HG02870 (cell line): ENCODE results near the gene CCDC70.
A peak's percentile ranks its signal among the peaks of the same experiment; 100 is the strongest.
"Not testable (repeated sequence)": the region's sequence is repeated elsewhere in the genome, so short reads cannot be mapped to it uniquely, and the experiment has no call there.

Experiments
- ATAC-seq: cut with Tn5 transposase; IDR thresholded peaks from one replicate; pipeline ENCODE4 v1.9.1; 2021; ENCODE audit warnings: mild to moderate bottlenecking, moderate library complexity; ENCODE audit not compliant: unreplicated experiment

CCDC70 gene

DNA sequence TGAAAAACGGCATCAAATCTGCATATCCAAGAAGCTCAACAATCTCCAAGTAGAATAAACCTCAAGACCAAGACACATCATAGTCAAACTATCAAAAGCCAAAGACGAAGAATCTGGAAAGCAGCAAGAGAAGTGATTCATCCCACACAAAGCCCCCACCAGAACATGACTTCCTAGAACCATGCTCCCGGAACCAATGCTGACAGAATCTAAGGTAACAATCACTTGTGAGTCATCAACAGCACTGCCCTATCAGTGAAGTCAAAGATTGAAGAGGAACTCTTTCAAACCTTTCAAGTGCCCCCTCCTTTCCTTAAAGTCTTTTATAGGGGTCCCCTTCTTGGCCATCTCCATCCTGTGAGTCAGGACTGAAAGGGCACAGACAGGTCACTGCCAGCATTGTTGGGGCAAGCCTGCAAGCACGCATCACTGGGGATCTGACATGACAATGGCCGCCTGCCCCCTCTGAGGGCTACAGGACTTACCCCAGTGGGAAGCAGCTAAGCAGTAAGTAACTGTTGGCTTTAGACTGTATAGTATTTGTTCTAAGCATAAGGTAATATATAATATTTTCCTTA, at the start of gene CCDC70:
Gene CCDC70 (plus strand): TSS at position 247 of the 578 bp plus-strand sequence. CDS start 3,443 bp downstream, outside the sequence.
- no peak for ATAC-seq

DNA sequence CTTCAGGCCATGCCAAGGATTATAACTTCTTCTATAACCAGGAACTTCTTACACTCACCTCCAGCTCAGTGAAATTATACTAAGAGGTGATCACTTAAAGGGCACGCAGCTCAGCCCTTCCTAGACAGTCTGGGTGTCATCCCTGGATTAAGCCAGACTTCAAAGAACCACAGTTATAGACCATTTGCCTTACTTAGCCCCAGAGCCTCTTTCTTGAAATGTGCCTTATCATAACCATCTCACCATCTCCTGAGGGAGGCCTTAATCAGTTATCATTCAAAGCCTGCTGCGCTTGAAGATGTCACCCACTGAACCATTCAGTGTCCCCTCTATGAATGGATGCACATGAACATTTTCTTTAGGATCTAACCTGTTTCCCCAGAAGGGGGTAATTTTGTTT, 47.7 kb upstream of the CCDC70 start:
- ATAC-seq: no peak

DNA sequence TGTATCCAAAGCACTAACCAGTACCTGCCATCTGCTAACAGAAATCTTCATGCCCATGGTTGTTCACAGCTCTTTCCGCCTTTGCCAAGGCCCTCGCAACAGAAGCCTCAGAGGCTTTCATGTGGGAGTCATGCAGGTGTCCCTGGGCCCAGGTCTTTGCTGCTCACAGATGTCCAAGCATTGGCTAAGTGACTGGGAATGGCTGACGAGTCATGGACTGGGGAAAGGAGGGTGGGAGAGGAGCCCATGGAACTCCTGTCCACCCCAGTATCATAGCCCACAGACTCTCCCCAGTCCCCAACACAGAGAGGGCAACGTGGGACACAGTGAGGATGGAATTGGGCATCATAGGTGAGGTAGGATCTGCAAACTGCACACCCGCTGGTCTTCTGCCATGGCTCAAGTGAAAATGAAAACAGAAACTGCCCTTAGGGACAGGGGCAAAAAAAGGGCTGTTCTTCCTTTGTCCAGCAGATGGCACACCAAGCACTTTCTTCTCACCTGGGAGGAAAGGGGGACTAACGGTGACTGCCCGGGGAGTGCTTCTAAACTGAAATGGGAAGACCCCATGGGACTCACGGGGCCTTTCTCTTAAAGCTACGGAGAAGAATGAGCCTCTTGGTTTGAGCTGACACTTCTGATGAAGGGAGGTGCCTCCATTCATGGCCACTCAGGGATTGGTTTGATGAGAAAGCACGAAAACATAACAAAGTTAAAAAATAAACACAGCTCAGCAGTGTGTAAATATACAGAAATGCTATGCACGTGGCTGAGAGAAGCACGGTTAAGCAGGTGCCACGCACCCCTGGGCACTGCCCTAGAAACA, 46.7 kb upstream of the CCDC70 start:
- ATAC-seq: peak; percentile 73

DNA sequence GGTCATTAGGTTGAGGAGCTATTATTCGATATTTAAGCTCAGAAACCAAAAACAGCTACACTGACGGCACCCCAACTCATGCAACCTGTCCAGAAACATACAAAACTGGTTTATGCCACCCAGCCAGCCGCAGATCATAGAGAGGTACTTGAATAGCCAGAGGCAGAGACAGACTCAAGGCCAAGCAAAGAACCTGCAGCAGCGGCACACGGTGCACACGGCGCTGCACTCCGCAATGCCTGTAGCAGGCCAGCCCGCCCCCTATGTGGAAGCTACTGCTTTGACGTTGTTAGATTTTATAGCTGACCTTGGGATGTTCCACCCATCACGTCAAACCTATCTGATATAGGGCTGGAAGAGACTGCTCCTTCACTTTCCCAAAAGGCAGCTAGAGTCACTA, 45.9 kb upstream of the CCDC70 start:
- no peak for ATAC-seq

DNA sequence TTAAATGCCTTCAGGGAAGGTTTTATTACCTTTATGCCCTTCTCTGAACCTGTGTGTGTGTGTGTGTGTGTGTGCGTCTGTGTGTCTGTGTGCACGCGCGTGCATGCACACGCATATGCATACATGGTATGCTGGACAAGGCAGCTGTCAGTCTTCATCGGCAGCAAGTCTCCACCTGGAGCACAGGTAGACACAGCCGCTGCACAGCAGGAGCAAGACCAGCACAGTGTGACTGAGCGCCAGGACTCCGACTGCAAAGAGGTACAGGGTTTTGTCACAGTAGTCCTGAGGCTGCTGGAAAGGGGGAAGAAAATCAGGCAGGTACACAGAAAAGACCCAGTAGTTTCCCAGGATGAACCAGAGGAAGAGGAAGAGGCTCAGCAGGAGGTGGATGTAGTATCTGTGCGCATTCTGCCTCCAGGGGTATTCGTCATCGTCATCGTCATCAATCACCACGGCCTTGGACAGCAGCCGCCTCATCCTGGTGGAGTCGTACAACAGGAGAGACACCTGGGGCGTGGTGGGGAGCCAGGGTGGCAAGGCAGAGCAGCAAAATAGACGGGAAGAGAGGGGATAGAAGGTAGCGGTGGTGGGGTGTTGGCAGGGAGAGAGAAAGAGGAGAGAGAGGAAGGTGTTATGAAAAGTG, 45.0 kb upstream of the CCDC70 start:
- ATAC-seq: no peak

DNA sequence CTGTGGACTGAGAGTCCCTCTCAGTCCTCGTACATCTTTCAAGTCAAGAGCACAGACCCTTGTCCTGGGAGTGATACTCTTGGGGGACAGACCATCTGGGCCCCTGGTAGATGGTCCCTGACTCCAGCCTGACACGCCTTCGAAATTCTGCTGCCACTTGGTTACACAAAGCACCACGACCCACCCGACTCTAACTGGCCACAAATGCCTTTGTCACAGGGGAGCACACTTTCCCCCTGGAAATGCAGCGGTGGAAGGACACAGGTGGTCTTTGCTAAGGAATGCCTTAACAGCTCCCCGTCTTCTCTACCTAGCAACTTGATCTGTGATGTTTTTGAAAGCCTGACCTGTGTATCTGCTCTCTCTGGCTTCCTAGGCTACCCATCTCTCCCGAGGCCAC, 44.1 kb upstream of the CCDC70 start:
- ATAC-seq: no peak

DNA sequence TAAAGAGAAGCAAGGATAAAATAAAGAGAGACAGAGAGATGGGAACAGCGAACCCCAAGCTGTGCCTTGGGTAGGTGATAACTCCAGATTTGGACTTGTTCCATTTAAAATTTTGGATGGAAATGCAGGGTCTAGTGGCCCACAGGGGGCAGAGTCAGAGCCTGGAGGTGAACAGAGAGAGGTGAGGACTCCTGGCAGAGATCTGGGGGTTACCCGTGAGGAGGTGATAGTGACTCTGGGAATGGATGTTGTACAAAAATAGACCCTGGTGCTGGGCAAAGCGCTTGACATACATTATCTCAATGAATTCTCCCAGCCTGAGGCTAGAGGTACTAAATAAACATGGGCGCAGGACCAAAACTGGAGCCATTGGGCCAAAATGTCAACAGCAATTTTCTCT, 43.5 kb upstream of the CCDC70 start:
- no peak for ATAC-seq

DNA sequence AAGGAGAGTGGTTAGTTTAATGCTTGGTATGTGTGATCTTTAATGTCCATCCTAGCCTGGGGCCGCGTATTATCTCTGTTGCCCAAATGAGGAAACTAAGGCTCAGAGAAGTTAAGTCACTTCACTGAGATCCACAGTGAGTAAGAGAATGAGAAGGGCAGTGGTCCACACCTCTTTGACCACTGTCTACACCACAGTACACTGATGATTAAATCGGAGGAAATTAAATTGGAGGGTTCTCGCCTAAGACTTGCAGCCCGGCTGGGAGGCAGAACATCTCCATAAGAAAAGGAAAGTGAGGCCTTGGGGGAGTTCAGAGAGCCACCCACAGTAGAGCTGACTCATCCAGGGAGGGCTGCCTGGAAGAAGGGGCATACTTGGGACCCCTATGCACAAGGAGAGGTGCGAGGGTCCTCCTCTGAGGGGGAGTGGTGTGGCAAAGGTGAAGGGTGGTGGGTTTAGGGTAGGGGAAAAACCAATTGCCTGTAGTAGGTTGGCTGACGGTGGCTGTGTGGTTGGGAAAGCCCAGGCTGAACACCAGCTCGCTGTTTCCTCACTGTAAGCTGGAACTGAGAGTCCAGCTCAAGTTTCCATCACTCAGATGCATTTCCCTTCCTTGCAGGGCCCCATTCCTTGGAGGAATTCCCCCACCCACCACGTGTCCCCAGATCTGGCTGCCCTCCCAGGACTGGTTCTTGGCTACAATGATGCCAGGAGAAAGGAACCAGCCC, 42.8 kb upstream of the CCDC70 start:
- peak; percentile 56 for ATAC-seq

DNA sequence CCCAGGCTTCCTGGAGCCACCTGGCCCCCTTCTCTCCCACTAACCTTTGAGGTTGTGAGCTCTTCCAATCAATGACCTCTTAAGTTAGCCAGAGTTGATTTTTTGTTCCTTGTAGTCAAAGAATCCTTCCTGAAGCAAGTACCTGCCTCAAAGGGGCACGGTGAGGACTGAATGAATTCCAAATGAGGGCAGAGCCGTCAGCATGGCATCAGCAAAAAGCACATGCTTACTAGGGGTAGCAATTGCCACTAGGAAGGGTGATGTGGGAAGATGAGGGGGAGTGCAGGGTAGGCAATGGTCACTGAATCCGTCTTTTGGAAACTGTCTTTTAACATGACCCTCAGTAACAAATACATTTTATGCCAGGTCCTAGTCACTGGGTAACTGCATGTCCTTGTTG, 42.2 kb upstream of the CCDC70 start:
- ATAC-seq: no peak

DNA sequence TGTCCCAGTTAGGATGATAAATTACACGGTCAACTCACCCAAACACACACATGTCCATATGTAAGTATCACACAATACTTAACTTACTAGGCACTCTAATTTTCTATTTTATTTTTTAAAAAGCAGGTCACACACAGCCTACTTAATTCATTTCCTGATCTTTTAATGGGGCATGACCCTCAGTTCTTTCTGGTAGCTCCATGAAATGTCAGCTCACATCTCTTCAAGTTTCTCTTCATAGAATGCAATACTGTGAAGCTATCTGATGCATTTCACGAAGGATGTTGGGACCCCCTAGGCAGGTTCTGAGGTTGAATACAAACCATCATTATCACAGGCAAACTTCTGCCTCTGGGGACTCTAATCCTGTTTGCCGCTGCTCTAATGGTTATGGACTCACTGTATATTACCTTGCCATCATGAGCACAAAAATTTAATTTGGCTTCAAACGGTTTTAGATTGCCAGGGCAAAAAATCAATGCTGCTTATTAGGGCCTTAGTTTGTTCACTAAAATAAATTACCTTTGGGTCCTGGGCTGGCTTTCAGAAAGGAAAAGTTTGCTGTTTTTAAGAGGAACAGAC, 41.7 kb upstream of the CCDC70 start:
- no peak for ATAC-seq

DNA sequence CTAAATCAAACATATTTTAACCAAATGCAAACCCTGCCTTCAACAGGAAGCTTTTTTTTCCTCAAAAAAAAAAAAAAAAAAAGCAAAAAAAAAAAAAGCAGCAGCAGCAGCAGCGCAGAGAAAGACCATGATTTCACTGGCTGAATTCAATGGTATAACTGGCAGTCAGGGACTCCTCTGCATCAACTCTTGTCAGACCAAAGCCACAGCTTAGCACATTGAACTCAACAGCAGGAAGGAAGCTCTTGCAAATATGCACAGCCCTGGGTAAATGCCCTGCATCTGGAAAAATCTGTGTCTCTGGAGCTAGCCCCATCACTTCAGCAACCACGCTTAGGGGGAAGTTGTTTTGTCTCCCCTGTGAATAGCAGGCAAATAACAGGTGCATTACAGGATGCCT, 40.2 kb upstream of the CCDC70 start:
- no peak for ATAC-seq

DNA sequence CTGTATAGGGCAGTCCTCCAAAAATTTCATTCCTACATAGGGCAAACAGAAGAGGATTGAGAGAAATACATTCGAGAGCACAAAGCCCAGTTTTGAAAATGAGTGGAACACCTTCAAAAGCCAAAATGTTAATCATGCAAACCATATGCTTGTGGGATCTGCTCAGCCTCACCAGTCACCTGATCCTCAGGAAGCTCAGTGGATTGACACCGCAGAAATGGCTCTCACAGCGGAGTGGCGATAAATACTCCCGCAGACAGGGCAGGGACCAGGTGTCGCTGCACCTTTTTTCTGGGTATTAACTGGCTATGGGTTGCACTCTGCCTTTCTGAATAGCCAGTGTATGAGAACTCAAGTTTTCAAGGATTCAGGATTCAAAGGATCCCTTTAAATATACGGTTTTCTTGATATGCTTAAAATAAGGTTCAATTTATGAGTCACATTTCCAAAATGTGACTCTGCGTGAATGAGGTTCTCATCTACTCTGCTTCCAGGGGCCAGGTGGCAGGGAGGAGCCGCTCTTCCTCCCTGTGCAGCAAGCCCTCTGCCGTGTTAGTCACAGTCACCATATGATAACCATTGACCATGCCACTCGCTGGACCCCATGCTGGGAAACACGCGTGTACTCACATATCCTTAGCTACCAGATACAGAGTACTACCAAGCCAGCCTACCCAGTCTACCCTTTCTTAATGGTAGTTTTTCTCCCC, 39.5 kb upstream of the CCDC70 start:
- no peak for ATAC-seq

DNA sequence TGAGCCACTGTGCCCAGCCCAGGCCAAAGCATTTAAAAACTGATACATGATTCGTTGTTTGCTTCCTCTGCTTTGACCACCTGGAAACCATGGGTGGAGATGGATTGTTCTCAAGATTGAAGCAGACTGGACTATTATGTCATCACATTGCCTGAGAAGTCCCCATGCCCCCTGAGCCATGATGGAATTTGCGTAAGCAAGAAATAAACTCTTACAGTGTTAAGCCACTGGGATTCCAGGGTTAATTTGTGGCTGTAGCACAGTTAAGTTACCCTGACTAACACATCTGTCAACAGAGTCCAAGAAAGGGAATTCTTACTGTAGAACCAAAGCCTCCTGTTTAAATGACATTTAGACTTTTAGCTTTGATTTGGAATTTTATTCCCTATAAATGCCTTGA, 38.4 kb upstream of the CCDC70 start:
- ATAC-seq: no peak

DNA sequence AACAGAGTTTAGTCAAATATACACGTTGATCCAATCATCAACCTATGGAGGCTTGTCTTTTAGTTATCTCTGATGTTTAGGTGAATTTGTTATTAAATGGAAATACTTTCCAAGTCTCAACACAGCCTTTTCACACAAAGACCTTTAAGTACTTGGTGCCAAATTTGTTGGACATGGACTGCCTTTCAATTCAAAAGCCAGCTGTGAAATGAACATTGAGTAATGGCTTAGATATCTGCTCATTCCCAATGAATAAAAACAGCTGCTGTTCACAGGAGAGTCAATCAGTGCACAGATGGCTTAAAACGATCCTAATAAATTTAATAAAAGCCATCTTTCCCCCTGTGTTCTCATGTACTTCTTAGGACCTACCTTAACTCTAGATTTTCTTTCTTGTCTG, 37.9 kb upstream of the CCDC70 start:
- no peak for ATAC-seq

DNA sequence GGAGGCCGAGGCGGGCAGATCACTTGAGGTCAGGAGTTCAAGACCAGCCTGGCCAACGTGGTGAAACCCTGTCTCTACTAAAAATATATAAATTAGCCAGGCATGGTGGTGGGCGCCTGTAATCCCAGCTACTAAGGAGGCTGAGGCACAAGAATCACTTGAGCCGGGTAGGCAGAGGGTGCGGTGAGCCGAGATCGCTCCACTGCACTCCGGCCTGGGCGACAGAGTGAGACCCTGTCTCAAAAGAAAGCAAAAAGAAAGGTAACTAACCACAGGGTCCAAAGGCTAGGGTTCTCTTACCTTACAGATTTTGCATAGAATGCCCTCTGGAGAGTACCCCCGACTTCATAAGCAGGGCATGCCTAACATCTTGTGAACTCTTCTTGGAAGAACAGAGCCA, 37.1 kb upstream of the CCDC70 start:
- ATAC-seq: not testable (repeated sequence)

DNA sequence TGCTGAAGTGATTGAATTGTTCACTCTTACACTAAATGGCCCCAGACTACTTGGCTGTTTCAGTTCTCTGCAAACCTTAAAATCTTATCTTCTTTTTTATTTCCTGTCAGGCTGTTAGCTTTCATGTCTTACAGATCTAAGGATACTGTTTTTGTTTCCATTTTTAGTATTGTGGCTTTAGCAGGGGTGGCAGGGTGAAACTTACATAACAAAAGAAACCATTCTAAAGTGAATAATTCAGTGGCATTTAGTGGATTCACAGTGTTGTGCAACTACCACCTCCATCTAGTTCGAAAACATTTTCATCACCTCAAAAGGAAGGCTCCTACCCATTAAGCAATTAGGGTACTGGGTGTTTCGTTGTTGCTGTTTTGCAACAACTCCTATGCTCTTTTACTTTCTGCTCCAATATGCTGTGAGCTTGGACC, 36.6 kb upstream of the CCDC70 start:
- ATAC-seq: no peak

DNA sequence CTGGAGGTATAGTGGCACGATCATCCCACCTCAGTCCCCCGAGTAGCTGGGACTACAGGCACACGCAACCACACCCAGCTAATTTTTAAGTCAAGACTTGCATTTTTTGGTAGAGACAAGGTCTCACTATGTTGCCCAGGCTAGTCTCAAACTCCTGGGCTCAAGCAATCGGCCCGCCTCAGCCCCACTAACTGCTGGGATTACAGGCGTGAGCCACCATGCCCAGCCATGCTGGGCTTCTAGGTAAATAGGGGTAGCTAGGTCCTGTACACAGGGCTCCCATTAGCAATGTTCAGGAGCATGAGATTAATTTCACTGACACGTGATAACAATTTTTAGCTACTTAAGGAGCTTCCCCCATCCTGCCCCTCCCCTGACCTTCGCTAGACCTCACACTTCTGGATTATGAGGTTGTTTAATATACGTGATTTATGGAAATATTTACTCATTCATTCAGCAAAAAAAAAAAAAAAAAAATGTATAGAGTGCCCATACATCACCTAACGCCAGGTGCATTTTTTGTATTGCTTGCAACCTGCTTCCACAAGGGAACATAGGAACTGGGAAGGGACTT, 36.0 kb upstream of the CCDC70 start:
- no peak for ATAC-seq

DNA sequence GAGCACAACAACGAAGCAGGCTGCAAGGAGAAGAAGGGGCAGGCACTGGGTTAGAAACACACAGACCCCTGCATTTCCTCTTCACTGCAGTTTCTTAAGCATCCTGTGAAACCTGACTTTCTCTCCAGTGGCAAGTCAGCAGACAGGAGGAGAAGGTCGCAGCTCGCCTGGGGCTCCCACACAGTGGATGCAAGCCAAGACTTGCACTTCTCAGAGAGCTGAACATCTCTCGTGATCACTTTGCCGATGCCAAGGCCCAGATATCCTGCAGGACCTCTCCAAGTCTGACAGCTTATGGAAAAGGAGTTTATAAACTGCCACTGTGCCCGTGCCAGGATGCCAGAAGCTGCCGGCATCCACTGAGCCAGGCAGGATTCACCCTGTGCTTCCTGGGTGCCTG, 35.2 kb upstream of the CCDC70 start:
- no peak for ATAC-seq

DNA sequence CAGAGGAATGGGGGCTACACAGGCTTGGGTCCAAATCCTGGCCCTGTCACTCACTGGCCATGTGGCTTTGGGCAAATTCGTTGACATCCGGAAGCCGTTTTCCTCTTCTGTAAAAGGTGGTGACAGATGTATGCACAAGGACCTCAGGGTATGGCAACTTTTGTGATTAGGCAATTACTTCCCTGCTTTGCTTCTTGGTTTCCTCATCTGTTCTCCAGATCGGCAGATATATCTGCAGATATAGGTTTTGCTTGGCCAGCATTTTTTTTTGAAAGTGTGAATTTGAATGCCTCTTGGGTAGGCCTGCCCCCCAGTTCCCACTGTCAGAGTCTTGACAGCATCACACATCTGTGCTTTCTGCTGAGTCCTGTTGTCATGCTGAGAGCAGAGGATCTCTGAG, 34.5 kb upstream of the CCDC70 start:
- no peak for ATAC-seq
